Uterus (tissue), 2 donors: ENCODE results near the gene AGBL4.

ENCODE experiments used
- CTCF ChIP-seq, 4 experiments: fragments of 200-600 bp in 2 of 4; fragments of 450-650 bp in 2 of 4; sonication (generic) in 2 of 4; IDR thresholded peaks; one replicate each; pipeline ENCODE4 v1.5.1; 2016 to 2019; ENCODE audit warnings: antibody characterized with exemption in 4 of 4, mild to moderate bottlenecking in 2 of 4, moderate library complexity in 1 of 4
- POLR2A ChIP-seq, 2 donors: fragments of 450-650 bp; IDR thresholded peaks; one replicate each; pipeline ENCODE4 v1.6.1; 2016; ENCODE audit warnings: antibody characterized with exemption in 2 of 2, mild to moderate bottlenecking in 1 of 2, moderate library complexity in 1 of 2

GRCh38 chr1:48540587-48540986 lies 1483.2 kb downstream of the AGBL4 start:
- TF ChIP-seq CTCF (IDR thresholded peaks at IDR 0.05) (no peak), POLR2A (IDR thresholded peaks at IDR 0.05) (no peak)
